Spleen (tissue), 11 donors: Measurements from ENCODE around the gene MMP25. TPM values are rescaled to one million over a fixed set of nuclear protein-coding genes. Genes with fewer than 3 reads are reported as not detected.

Experiments used
- DNase-seq: peaks from one replicate; pipeline ENCODE4 v3.0.0-alpha.2; 2020
- H3K27ac ChIP-seq, 8 donors: fragments of 200-600 bp; sonication (generic) in 7 of 8; 1 replicate in 4 of 8; 2 replicates in 4 of 8; pipeline versions ENCODE4 v1.5.0 to v1.8.0; 2016 to 2021; ENCODE audit warnings: inconsistent platforms in 4 of 8, mild to moderate bottlenecking in 4 of 8, moderate library complexity in 1 of 8
- H3K27me3 ChIP-seq, 7 donors: fragments of 200-600 bp; sonication (generic) in 6 of 7; replicated peaks in 1 of 7; 1 replicate in 4 of 7; 2 replicates in 3 of 7; pipeline versions ENCODE4 v1.5.0 to v1.8.0; 2016 to 2021; ENCODE audit warnings: inconsistent platforms in 3 of 7, mild to moderate bottlenecking in 1 of 7
- H3K36me3 ChIP-seq, 6 donors: fragments of 200-600 bp; sonication (generic) in 5 of 6; 1 replicate in 4 of 6; 2 replicates in 2 of 6; pipeline versions ENCODE4 v1.5.0 to v1.8.0; 2016 to 2021; ENCODE audit warnings: inconsistent platforms in 2 of 6
- H3K4me1 ChIP-seq, 6 donors: fragments of 200-600 bp; sonication (generic) in 5 of 6; 1 replicate in 3 of 6; 2 replicates in 3 of 6; pipeline versions ENCODE4 v1.5.0 to v1.8.0; 2016 to 2021; ENCODE audit warnings: inconsistent platforms in 3 of 6
- H3K4me3 ChIP-seq, 8 donors: fragments of 200-600 bp; sonication (generic) in 7 of 8; 1 replicate in 4 of 8; 2 replicates in 4 of 8; pipeline versions ENCODE4 v1.5.0 to v1.8.0; 2016 to 2021; ENCODE audit warnings: inconsistent platforms in 4 of 8, mild to moderate bottlenecking in 4 of 8, moderate library complexity in 2 of 8
- H3K9me3 ChIP-seq, 8 donors: fragments of 200-600 bp; sonication (generic) in 7 of 8; 1 replicate in 4 of 8; 2 replicates in 4 of 8; pipeline versions ENCODE4 v1.5.0 to v1.8.0; 2016 to 2021; ENCODE audit warnings: inconsistent platforms in 4 of 8
- POLR2A ChIP-seq, 3 donors: fragments of 450-650 bp; IDR thresholded peaks; one replicate each; pipeline ENCODE4 v1.5.1; 2017; ENCODE audit warnings: antibody characterized with exemption in 3 of 3, mild to moderate bottlenecking in 1 of 3
- POLR2AphosphoS5 ChIP-seq, 3 donors: sonication (generic); formaldehyde crosslinking; IDR thresholded peaks; one replicate each; pipeline ENCODE4 v1.5.1; 2017; ENCODE audit warnings: antibody characterized with exemption in 3 of 3
- WGBS, 5 donors: extraction: QIAGEN DNeasy Blood & Tissue Kit in 3 of 5; methylation state at CpG; one replicate each; pipeline versions ENCODE4 v1.1.5 to v1.1.7; 2013 to 2018; 5-methylcytosine and 5-hydroxymethylcytosine counted together
- intact Hi-C: fragments of 100-400 bp; cut with DNase I; formaldehyde crosslinking; loops from one replicate; pipeline ENCODE4 v1.15.0; 2023; ENCODE audit warnings: low total_unique reads
- polyA plus RNA-seq, 3 donors: library from polyadenylated mRNA; stranded (reverse); fragments of 200-250 nt; gene quantifications; one replicate each; pipeline ENCODE4 v1.2.1, GENCODE V29; 2013
- total RNA-seq, 7 donors: library from RNA; depleted of rRNA in 3 of 7; stranded (reverse); fragments of >200 nt in 3 of 7; fragmentation: NEBNext Ultra II Directional in 4 of 7; extraction: Animal tissue kit (Norgen Biotek cat#: 25700) in 4 of 7; gene quantifications; one replicate each; pipeline versions ENCODE4 v1.1.0 to v1.2.1, GENCODE V29; 2016 to 2021
- TF ChIP-seq, protein P1 (sequence below), 11 experiments: fragments of 200-600 bp in 7 of 11; fragments of 450-650 bp in 4 of 11; sonication (generic) in 4 of 11; IDR thresholded peaks in 8 of 11; conservative IDR thresholded peaks in 3 of 11; 1 replicate in 7 of 11; 2 replicates in 4 of 11; pipeline versions ENCODE4 v1.4.0 to v1.8.0; 2016 to 2021; ENCODE audit warnings: antibody characterized with exemption in 11 of 11, inconsistent platforms in 4 of 11, mild to moderate bottlenecking in 1 of 11
- donor health status: healthy with polysubstance abuse.
- donor health status: DM: no; HTN: no; CAD: no; lungs with moderate emphysema.
- donor health status: DM: no; HTN: no; CAD: no.
- donor health status: Bipolar disorder and iron deficiency.
- donor health status: healthy.
- donor health status: DM: no; HTN: no; CAD: no.
- donor health status: DM: yes; HTN: yes; CAD: no.

MMP25 gene
- total and polyA plus RNA-seq, 10 donors = 2.7 to 282 (median 65.6) TPM

DNA sequence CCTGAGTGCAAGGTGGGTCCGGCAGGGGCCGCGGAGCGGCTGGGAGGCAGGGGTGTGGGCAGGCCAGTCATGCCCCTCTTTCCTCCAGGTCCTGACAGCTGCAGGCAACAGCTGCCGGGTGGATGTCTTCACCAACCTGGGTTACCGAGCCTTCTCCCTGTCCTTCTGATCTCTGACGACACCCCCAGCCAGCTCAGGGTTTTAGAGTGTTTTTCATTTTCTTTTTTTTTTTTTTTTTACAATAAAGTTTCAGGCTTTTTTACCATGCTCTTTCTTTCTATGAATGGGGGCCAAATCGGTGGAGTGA lies 18.9 kb upstream of the MMP25 start:
- Histone ChIP-seq H3K9me3 (no peaks in the 10 kb centered on the region), H3K27ac (no peak overlapping the region), H3K36me3 (peaks cover 0 to 27% (median 18%) of the 10 kb centered on the region in 6 donors), H3K4me1 (peaks cover 22 to 84% (median 52%) of the 10 kb centered on the region in 6 donors), H3K4me3 (no peak overlapping the region), H3K27me3 (peaks cover 0 to 45% (median 37%) of the 10 kb centered on the region in 7 donors)
- intact Hi-C loops = no loop called here
- WGBS, 5 donors = 90 to 95% (median 94%) methylated on average over 8 of the region's 8 CpGs
- TF ChIP-seq POLR2AphosphoS5 (IDR thresholded peaks at IDR 0.05) = no peak
- TF ChIP-seq, protein P1, sequence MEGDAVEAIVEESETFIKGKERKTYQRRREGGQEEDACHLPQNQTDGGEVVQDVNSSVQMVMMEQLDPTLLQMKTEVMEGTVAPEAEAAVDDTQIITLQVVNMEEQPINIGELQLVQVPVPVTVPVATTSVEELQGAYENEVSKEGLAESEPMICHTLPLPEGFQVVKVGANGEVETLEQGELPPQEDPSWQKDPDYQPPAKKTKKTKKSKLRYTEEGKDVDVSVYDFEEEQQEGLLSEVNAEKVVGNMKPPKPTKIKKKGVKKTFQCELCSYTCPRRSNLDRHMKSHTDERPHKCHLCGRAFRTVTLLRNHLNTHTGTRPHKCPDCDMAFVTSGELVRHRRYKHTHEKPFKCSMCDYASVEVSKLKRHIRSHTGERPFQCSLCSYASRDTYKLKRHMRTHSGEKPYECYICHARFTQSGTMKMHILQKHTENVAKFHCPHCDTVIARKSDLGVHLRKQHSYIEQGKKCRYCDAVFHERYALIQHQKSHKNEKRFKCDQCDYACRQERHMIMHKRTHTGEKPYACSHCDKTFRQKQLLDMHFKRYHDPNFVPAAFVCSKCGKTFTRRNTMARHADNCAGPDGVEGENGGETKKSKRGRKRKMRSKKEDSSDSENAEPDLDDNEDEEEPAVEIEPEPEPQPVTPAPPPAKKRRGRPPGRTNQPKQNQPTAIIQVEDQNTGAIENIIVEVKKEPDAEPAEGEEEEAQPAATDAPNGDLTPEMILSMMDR (IDR thresholded peaks at IDR 0.05 in 8 of 11, conservative IDR thresholded peaks at IDR 0.05 in 3 of 11) = no peak
- no peak for TF ChIP-seq POLR2A (IDR thresholded peaks at IDR 0.05)
- no peak for DNase-seq

- DNase-seq = peak; percentile 98
- H3K4me3 ChIP-seq = peak overlapping the region in 4 of 8 donors; percentile 13 to 36 (median 16)
- peak; percentile 68 to 85 (median 76) for TF ChIP-seq POLR2AphosphoS5 (IDR thresholded peaks at IDR 0.05)
- TF ChIP-seq, protein P1 (IDR thresholded peaks at IDR 0.05 in 8 of 11, conservative IDR thresholded peaks at IDR 0.05 in 3 of 11) = peak; percentile 66 to 98 (median 94)
- TF ChIP-seq POLR2A (IDR thresholded peaks at IDR 0.05) = no peak
- 8 to 23% (median 10%) methylated on average over 31 to 58 of the region's 58 CpGs for WGBS, 5 donors
- peak overlapping the region in 3 of 8 donors; percentile 8 to 45 (median 39) for H3K27ac ChIP-seq
- H3K36me3 ChIP-seq = peaks cover 0 to 27% (median 18%) of the 10 kb centered on the region in 6 donors
- H3K9me3 ChIP-seq = no peaks in the 10 kb centered on the region
- intact Hi-C loops = no loop called here
- peaks cover 0 to 52% (median 44%) of the 10 kb centered on the region in 7 donors for H3K27me3 ChIP-seq
- H3K4me1 ChIP-seq = peaks cover 16 to 77% (median 44%) of the 10 kb centered on the region in 6 donors
Observed at GRCh38 chr16:3027983-3028715, 18.2 kb upstream of the MMP25 start.

DNA sequence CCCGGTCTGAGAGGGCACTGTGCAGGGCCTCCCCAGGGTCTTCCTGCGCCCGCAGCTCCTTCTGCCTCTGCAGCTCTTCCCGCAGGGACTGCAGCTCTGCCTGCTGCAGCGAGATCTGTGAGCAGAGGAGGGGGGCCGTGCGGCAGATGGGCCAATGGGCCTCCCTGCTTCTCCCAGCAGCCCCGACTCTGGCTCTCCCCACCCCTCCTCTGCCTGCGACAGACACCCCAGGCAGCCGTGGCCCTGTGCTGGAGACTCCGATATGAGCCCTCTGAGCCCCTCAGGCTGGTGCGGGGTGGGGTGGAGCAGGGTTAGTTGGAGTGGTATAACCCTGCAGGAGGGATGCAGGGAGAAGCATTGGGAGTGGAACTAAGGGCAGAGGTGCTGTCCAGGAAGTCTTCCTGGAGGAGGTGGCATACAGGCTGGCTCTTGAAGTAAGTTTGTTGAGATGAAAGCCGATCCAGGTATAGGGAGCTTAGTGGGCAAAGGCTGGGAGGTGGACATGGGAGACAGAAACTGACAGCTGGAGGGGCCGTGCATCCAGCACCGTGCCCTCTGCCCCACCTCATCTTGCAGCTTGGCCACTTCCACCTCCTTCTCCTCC lies 17.5 kb upstream of the MMP25 start:
- Histone ChIP-seq H3K4me3 (no peak overlapping the region), H3K27ac (peak overlapping the region in 1 of 8 donors; percentile 45), H3K27me3 (peaks cover 0 to 58% (median 49%) of the 10 kb centered on the region in 7 donors), H3K9me3 (no peaks in the 10 kb centered on the region), H3K4me1 (peaks cover 10 to 71% (median 38%) of the 10 kb centered on the region in 6 donors), H3K36me3 (peaks cover 0 to 27% (median 18%) of the 10 kb centered on the region in 6 donors)
- intact Hi-C loops = no loop called here
- no peak for TF ChIP-seq POLR2A (IDR thresholded peaks at IDR 0.05)
- TF ChIP-seq, protein P1 (IDR thresholded peaks at IDR 0.05 in 8 of 11, conservative IDR thresholded peaks at IDR 0.05 in 3 of 11) = no peak
- TF ChIP-seq POLR2AphosphoS5 (IDR thresholded peaks at IDR 0.05) = no peak
- peak; percentile 80 for DNase-seq
- 28 to 53% (median 41%) methylated on average over 6 to 15 of the region's 15 CpGs for WGBS, 5 donors
